ENCODE measurements around the gene SEC61B.

DNA sequence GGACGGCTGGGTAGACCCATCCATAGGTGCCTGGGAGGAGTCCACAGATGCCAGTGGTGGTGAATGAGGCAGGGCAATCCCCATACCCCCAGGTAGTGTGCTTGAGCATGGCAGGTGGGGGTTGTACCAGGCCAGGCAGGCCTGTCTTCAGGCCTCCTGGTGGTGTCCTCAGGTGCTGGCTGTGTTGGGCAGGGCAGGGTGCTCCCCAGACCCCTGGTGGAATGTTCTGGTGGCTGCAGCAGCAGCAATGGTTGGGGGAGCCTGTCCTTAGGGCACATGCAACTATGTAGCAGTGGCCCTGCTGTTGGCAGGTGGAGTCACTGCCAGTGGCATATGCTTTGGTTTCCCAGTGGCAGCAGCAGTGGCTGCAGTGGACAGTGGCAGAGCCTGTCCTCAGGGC is 10.3 kb upstream of the SEC61B start:
- TF ChIP-seq POLR2A (IDR thresholded peaks at IDR 0.05; ENCODE audit: low read depth, low read length) (no peak), TAF1 (IDR thresholded peaks at IDR 0.05; ENCODE audit: low read depth, low read length) (no peak), POLR2AphosphoS5 (IDR thresholded peaks at IDR 0.05; ENCODE audit: low read depth, low read length) (no peak)

Measured in GM12891 (cell line).